Measurements from ENCODE around the gene ARL15.

DNA sequence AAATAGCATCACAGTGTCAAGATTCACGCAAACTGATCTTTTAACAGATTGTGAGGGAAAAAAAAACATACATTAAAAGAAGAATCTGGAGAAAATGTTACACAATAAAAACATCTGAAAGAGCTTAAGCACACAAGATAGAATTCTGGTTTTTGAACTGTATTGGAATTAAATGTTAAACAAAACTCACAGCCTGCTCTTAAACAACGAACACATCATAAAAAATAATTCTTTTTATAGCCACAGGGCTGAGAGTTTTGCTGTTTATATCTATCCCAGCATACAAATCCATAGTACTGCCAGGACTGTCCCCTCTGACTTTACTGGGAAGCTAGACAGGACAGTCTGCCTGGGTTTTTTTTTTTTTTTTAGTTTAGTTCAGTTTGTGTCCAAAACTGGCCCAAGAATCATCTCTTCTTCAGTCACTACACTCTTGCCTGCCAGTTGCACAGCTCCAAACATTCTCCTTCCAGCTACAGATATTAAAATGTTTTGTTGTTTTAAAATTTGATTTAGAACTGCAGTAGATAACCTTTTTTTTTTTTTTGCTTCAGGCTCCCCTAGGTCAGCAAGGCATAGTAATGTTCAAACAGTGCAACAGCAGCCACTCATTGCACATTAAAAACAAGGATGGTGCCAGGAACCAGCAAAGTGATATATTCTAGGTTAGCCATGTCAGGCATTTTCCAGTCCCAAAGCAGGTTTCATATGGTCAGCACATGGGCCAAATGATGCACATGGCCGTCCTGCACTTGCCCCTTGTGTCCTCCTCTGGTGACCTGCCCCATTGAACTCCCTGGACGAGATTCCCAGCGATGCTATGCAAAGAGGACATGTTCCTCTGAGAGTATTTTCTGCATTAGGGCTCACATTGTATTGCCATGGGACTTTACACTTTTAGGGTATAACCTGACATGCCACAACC lies 173.6 kb downstream of the ARL15 start:
- TF ChIP-seq, protein P1, sequence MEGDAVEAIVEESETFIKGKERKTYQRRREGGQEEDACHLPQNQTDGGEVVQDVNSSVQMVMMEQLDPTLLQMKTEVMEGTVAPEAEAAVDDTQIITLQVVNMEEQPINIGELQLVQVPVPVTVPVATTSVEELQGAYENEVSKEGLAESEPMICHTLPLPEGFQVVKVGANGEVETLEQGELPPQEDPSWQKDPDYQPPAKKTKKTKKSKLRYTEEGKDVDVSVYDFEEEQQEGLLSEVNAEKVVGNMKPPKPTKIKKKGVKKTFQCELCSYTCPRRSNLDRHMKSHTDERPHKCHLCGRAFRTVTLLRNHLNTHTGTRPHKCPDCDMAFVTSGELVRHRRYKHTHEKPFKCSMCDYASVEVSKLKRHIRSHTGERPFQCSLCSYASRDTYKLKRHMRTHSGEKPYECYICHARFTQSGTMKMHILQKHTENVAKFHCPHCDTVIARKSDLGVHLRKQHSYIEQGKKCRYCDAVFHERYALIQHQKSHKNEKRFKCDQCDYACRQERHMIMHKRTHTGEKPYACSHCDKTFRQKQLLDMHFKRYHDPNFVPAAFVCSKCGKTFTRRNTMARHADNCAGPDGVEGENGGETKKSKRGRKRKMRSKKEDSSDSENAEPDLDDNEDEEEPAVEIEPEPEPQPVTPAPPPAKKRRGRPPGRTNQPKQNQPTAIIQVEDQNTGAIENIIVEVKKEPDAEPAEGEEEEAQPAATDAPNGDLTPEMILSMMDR (conservative IDR thresholded peaks at IDR 0.05; ENCODE audit: low read depth, low read length), result no peak
- TF ChIP-seq EZH2 (IDR thresholded peaks at IDR 0.05; ENCODE audit: borderline replicate concordance, low read depth, low read length, poor library complexity, severe bottlenecking), result no peak
